Type B pancreatic cell (in vitro differentiated cells): ENCODE data around the gene ATP8A2. TPM values are rescaled to one million over a fixed set of nuclear protein-coding genes. Genes with fewer than 3 reads are reported as not detected.

Experiments used
- DNase-seq: peaks from one replicate; pipeline ENCODE4 v3.0.0; 2021; ENCODE audit warnings: mixed read lengths; ENCODE audit not compliant: unreplicated experiment; ENCODE audit errors: extremely low spot score
- H3K27ac Mint-ChIP-seq: 2 replicates; pipeline ENCODE4 v1.8.0; 2021; ENCODE audit warnings: mild to moderate bottlenecking, mixed read lengths
- H3K27me3 Mint-ChIP-seq: 2 replicates; pipeline ENCODE4 v1.8.0; 2021; ENCODE audit warnings: mixed read lengths
- H3K36me3 Mint-ChIP-seq: 2 replicates; pipeline ENCODE4 v1.8.0; 2021; ENCODE audit warnings: mixed read lengths
- H3K4me1 Mint-ChIP-seq: one replicate; pipeline ENCODE4 v1.8.0; 2021; ENCODE audit warnings: mixed read lengths; ENCODE audit not compliant: unreplicated experiment
- H3K4me3 Mint-ChIP-seq: 2 replicates; pipeline ENCODE4 v1.8.0; 2021; ENCODE audit warnings: mild to moderate bottlenecking, mixed read lengths
- H3K9me3 Mint-ChIP-seq: 2 replicates; pipeline ENCODE4 v1.8.0; 2021; ENCODE audit warnings: mixed read lengths
- CTCF ChIP-seq: fragments of 200-600 bp; sonication (generic); conservative IDR thresholded peaks from 2 replicates; pipeline ENCODE4 v1.5.0; 2021; ENCODE audit warnings: antibody characterized with exemption, mild to moderate bottlenecking
- total RNA-seq: library from RNA; stranded (reverse); gene quantifications from 2 replicates; pipeline ENCODE4 v1.2.1, GENCODE V29; 2021; ENCODE audit warnings: low replicate concordance

Gene ATP8A2
- total RNA-seq, 1 donor from 2014 or later: 13.8 TPM

DNA sequence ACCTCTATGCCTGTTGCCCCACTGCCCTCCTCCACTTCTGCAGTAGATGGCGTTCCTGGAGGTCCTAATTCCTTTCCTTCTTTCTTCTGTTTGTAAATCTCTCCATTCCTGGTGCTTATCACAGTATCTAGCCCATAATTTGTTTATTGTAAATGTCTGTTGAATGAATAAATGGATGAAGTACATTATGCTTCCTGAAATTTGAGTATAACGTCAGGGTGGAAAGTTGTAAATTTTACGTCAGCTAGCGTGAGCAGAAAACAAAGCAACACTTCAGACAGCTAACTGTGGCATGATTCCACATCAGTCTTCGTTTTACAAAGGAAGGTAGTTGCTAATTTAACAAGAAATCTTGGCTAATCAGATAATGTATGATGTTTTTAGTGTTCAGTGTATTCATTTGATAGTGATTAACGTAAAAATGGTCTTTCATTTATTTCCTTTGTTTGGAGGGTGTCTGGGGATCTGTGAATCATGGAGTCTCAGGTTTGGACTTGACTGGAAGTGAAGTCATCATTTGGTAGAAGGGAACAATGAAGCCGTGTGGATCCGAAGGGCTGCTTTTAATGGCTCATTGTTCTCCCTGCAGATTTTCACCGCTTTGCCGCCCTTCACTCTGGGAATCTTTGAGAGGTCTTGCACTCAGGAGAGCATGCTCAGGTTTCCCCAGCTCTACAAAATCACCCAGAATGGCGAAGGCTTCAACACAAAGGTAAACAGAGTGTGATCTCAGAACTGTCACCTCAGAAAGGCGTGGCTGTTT lies 465.0 kb downstream of the ATP8A2 start:
- Mint-ChIP-seq H3K27ac (no peak overlapping the region), H3K36me3 (peaks cover 3% of the 10 kb centered on the region), H3K9me3 (no peaks in the 10 kb centered on the region), H3K4me3 (no peak overlapping the region), H3K4me1 (peaks cover 35% of the 10 kb centered on the region), H3K27me3 (no peaks in the 10 kb centered on the region)
- no peak for TF ChIP-seq CTCF
- no peak for DNase-seq

DNA sequence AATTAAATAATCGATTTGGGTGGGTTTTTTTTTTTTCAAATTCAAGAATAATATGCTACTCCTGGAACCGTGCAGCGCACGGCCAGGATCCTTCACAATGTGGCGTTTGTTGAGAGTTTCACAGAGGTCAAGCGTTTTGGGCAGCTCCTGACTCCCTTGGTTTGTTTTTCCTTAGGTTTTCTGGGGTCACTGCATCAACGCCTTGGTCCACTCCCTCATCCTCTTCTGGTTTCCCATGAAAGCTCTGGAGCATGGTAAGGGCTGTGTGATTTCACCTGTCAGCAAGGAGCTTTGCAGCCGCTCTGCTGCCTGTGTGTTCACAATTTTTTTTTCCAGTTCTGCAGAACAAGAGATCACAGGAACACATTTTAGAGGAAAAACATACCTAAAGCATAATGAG lies 467.6 kb downstream of the ATP8A2 start:
- Mint-ChIP-seq H3K4me1 (peaks cover 35% of the 10 kb centered on the region), H3K27ac (no peak overlapping the region), H3K4me3 (no peak overlapping the region), H3K9me3 (no peaks in the 10 kb centered on the region), H3K36me3 (peaks cover 8% of the 10 kb centered on the region), H3K27me3 (no peaks in the 10 kb centered on the region)
- DNase-seq: no peak
- TF ChIP-seq CTCF: no peak

DNA sequence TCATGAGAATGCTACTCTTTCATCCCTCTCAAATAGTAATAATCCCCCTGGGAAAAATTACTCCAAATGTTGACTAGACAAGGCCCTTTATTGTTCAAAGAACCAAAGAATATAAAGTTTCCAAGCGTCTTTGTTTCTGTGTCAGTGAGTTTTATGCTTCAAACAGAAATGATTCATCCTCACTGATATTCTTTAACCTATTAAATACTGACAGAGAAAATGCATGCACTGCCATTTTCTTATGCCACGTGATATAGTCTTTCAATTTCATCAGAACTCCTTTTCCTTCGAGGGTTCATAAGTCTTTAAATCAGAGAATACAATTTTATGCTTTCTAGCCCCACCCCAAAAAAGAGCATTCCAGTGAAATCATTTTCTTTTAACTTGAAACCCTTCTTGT lies 468.5 kb downstream of the ATP8A2 start:
- no peak overlapping the region for H3K27ac Mint-ChIP-seq
- peaks cover 8% of the 10 kb centered on the region for H3K36me3 Mint-ChIP-seq
- H3K4me3 Mint-ChIP-seq: no peak overlapping the region

DNA sequence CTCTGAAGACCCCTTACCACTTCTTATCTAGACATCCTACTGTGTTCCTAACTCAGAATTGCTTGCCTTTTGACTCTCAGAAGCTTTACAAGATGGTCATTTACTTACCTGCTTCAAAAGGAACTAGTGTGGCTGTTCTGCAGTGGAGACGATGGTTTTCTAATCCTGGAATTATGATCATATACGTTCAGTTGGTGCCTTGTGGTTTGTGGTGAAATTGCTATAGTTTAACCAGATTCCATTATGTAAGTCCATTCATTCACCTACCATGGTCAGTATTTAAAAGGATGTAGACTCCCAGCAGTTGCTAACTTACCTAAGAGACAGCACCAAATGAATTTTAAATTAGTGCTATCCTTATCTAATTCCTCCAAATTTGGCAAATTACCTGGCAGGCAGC lies 469.2 kb downstream of the ATP8A2 start:
- Mint-ChIP-seq H3K27ac (no peak overlapping the region), H3K4me3 (no peak overlapping the region), H3K9me3 (no peaks in the 10 kb centered on the region), H3K27me3 (no peaks in the 10 kb centered on the region), H3K36me3 (peaks cover 8% of the 10 kb centered on the region), H3K4me1 (peaks cover 35% of the 10 kb centered on the region)
- TF ChIP-seq CTCF: no peak
- no peak for DNase-seq

More for the DNA sequence above, 468.5 kb downstream of the ATP8A2 start:
- no peak for TF ChIP-seq CTCF
- Mint-ChIP-seq H3K4me1 (peaks cover 35% of the 10 kb centered on the region), H3K27me3 (no peaks in the 10 kb centered on the region), H3K9me3 (no peaks in the 10 kb centered on the region)
- DNase-seq: no peak

DNA sequence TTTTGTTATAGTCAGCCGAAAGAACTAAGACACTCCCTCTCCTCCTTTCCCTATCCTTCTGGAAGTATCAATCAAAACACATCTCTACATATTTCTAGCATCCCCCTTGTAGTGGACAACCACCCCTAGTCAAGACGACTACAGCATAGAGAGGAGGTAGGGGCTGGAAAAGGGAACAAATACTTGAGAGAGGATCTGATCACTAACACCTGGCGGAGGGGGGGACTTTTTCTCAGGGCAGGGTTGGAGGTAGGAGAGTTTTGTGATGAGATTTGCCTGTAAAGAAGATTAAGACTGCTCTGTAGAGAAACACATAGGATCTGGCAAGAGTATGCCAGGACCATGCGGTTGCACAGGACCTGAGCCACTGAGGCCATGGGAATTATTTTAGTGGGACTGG lies 471.9 kb downstream of the ATP8A2 start:
- no peaks in the 10 kb centered on the region for H3K9me3 Mint-ChIP-seq
- no peaks in the 10 kb centered on the region for H3K27me3 Mint-ChIP-seq

More for the DNA sequence above, 471.9 kb downstream of the ATP8A2 start:
- Mint-ChIP-seq H3K36me3 (peaks cover 8% of the 10 kb centered on the region), H3K4me3 (no peak overlapping the region), H3K27ac (peak overlapping the region; percentile 19), H3K4me1 (peaks cover 43% of the 10 kb centered on the region)
- DNase-seq: no peak
- no peak for TF ChIP-seq CTCF
